Measurements from ENCODE around the gene DZIP3. TPM values are rescaled to one million over a fixed set of nuclear protein-coding genes. Genes with fewer than 3 reads are reported as not detected.
"Not testable (repeated sequence)": the region's sequence is repeated elsewhere in the genome, so short reads cannot be mapped to it uniquely, and the experiment has no call there.

Gene DZIP3
- polyA plus RNA-seq, 3 donors, result 0.92 to 1.2 (median 1.1) TPM

- no CpG with 5 or more reads among the region's 1 CpG for WGBS (ENCODE audit: insufficient coverage)
- Mint-ChIP-seq H3K27me3 (ENCODE audit: low read depth in 3 of 3) (no peaks in the 10 kb centered on the region), H3K4me3 (no peak overlapping the region), H3K27ac (no peak overlapping the region), H3K36me3 (peaks cover 0 to 2% of the 10 kb centered on the region in 2 donors), H3K4me1 (no peaks in the 10 kb centered on the region), H3K9me3 (peaks cover 0 to 2% (median 0%) of the 10 kb centered on the region in 7 donors)
- Histone ChIP-seq H3K27me3 (ENCODE audit: control insufficient read depth in 2 of 2, insufficient read depth in 2 of 2, low read length in 2 of 2) (no peaks in the 10 kb centered on the region), H3K9me3 (replicated peaks in 1 of 2; ENCODE audit: control insufficient read depth in 1 of 2, insufficient read depth in 1 of 2, low read length in 2 of 2) (no peaks in the 10 kb centered on the region), H3K27ac (ENCODE audit: low read depth in 1 of 2, low read length in 2 of 2) (no peak overlapping the region), H3K9ac (ENCODE audit: insufficient read depth, low read length, poor library complexity, severe bottlenecking) (no peak overlapping the region), H3K4me3 (replicated peaks in 1 of 3; ENCODE audit: low read depth in 2 of 3, low read length in 3 of 3) (no peak overlapping the region), H2AFZ (ENCODE audit: insufficient read depth, low read depth, low read length, poor library complexity, severe bottlenecking) (no peak overlapping the region), H3K36me3 (replicated peaks in 1 of 2; ENCODE audit: control insufficient read depth in 1 of 2, insufficient read depth in 2 of 2, low read length in 2 of 2) (no peaks in the 10 kb centered on the region), H3K4me2 (replicated peaks; ENCODE audit: extremely low read depth, low read length, poor library complexity, severe bottlenecking) (no peak overlapping the region), H3K79me2 (ENCODE audit: insufficient read depth, low read length) (no peaks in the 10 kb centered on the region), H4K20me1 (ENCODE audit: insufficient read depth, low read length) (no peaks in the 10 kb centered on the region), H3K4me1 (ENCODE audit: control insufficient read depth in 1 of 2, insufficient read depth in 2 of 2, low read length in 2 of 2) (no peaks in the 10 kb centered on the region)
- TF ChIP-seq CTCF (IDR thresholded peaks at IDR 0.05), result no peak
- DNase-seq, result no peak
- intact Hi-C loops (cut with micrococcal nuclease), result no loop called here
Observed at GRCh38 chr3:108645364-108645763, 55.8 kb downstream of the DZIP3 start.

DNA sequence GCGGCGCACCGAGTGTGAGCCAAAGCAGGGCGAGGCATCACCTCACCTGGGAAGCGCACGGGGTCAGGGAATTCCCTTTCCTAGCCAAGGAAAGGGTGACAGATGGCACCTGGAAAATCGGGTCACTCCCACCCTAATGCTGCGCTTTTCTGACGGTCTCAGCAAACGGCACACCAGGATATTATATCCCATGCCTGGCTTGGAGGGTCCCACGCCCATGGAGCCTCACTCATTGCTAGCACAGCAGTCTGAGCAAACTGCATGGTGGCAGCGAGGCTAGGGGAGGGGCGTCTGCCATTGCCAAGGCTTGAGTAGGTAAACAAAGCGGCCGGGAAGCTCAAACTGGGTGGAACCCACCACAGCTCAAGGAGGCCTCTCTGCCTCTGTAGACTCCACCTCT, 66.1 kb downstream of the DZIP3 start:
- H3K4me1 Mint-ChIP-seq; H3K4me2 ChIP-seq (replicated peaks; ENCODE audit: extremely low read depth, low read length, poor library complexity, severe bottlenecking); H3K9ac ChIP-seq (ENCODE audit: insufficient read depth, low read length, poor library complexity, severe bottlenecking); H2AFZ ChIP-seq (ENCODE audit: insufficient read depth, low read depth, low read length, poor library complexity, severe bottlenecking); H3K27ac Mint-ChIP-seq; H3K4me3 Mint-ChIP-seq; H3K27ac ChIP-seq (ENCODE audit: low read depth in 1 of 2, low read length in 2 of 2); DNase-seq; H3K27me3 ChIP-seq (ENCODE audit: control insufficient read depth in 2 of 2, insufficient read depth in 2 of 2, low read length in 2 of 2); H3K27me3 Mint-ChIP-seq (ENCODE audit: low read depth in 3 of 3); H3K36me3 Mint-ChIP-seq; intact Hi-C loops (cut with micrococcal nuclease); H3K36me3 ChIP-seq (replicated peaks in 1 of 2; ENCODE audit: control insufficient read depth in 1 of 2, insufficient read depth in 2 of 2, low read length in 2 of 2); H4K20me1 ChIP-seq (ENCODE audit: insufficient read depth, low read length); H3K4me3 ChIP-seq (replicated peaks in 1 of 3; ENCODE audit: low read depth in 2 of 3, low read length in 3 of 3); H3K4me1 ChIP-seq (ENCODE audit: control insufficient read depth in 1 of 2, insufficient read depth in 2 of 2, low read length in 2 of 2); H3K79me2 ChIP-seq (ENCODE audit: insufficient read depth, low read length): not testable (repeated sequence)
- H3K9me3 ChIP-seq (replicated peaks in 1 of 2; ENCODE audit: control insufficient read depth in 1 of 2, insufficient read depth in 1 of 2, low read length in 2 of 2), result peaks cover 0 to 11% of the 10 kb centered on the region in 2 donors
- 95% methylated on average over 15 of the region's 15 CpGs for WGBS (ENCODE audit: insufficient coverage)
- H3K9me3 Mint-ChIP-seq, result peaks cover 0 to 14% (median 8%) of the 10 kb centered on the region in 7 donors

All from CD14-positive monocyte (primary cell).